H9 (cell line): ENCODE results near the gene MMD. TPM values are rescaled to one million over a fixed set of nuclear protein-coding genes. Genes with fewer than 3 reads are reported as not detected.

Source experiments
- DNase-seq: peaks from one replicate; pipeline ENCODE4 v3.0.0-alpha.2; 2017
- H2AFZ ChIP-seq: one replicate; pipeline ENCODE4 v1.6.1; 2013; ENCODE audit warnings: mild to moderate bottlenecking, low read length, control low read depth, moderate library complexity
- H2AK5ac ChIP-seq: 2 replicates; pipeline ENCODE4 v1.6.1; 2013; ENCODE audit warnings: low read length, control low read depth, mixed read lengths; ENCODE audit not compliant: insufficient read length
- H2BK120ac ChIP-seq: one replicate; pipeline ENCODE4 v1.6.1; 2013; ENCODE audit warnings: low read depth, mild to moderate bottlenecking, low read length, control low read depth, inconsistent platforms; ENCODE audit not compliant: poor library complexity, severe bottlenecking
- H2BK12ac ChIP-seq: 2 replicates; pipeline ENCODE4 v1.6.1; 2013; ENCODE audit warnings: low read length, control low read depth, mixed read lengths, low read depth; ENCODE audit not compliant: insufficient read length
- H2BK15ac ChIP-seq: 2 replicates; pipeline ENCODE4 v1.6.1; 2013; ENCODE audit warnings: low read depth, low read length, control low read depth
- H2BK20ac ChIP-seq: one replicate; pipeline ENCODE4 v1.6.1; 2013; ENCODE audit warnings: low read depth, mild to moderate bottlenecking, low read length, control low read depth, inconsistent platforms; ENCODE audit not compliant: poor library complexity, severe bottlenecking
- H2BK5ac ChIP-seq: 2 replicates; pipeline ENCODE4 v1.6.1; 2013; ENCODE audit warnings: low read length, control low read depth, mixed read lengths; ENCODE audit not compliant: insufficient read length
- H3K14ac ChIP-seq: 2 replicates; pipeline ENCODE4 v1.6.1; 2013; ENCODE audit warnings: low read length, control low read depth; ENCODE audit not compliant: insufficient read depth
- H3K18ac ChIP-seq: 2 replicates; pipeline ENCODE4 v1.6.1; 2013; ENCODE audit warnings: low read depth, mild to moderate bottlenecking, mixed read lengths, low read length, control low read depth; ENCODE audit not compliant: insufficient read length
- H3K23ac ChIP-seq: 2 replicates; pipeline ENCODE4 v1.6.1; 2013; ENCODE audit warnings: low read length, control low read depth, mixed read lengths, low read depth; ENCODE audit not compliant: insufficient read length
- H3K23me2 ChIP-seq: 2 replicates; pipeline ENCODE4 v1.6.1; 2013; ENCODE audit warnings: low read depth, mild to moderate bottlenecking, mixed read lengths, low read length, control low read depth; ENCODE audit not compliant: insufficient read length, poor library complexity, severe bottlenecking
- H3K27ac ChIP-seq: 2 replicates; pipeline ENCODE4 v1.5.1; 2013; ENCODE audit warnings: low read length, control low read depth, mixed read lengths, low read depth; ENCODE audit not compliant: insufficient read length
- H3K27me3 ChIP-seq: 2 replicates; pipeline ENCODE4 v1.6.1; 2013; ENCODE audit warnings: low read length, control low read depth, inconsistent platforms; ENCODE audit not compliant: insufficient read depth
- H3K4ac ChIP-seq: 2 replicates; pipeline ENCODE4 v1.6.1; 2013; ENCODE audit warnings: low read depth, mild to moderate bottlenecking, control low read depth, inconsistent platforms, low read length, moderate library complexity
- H3K4me1 ChIP-seq: 2 replicates; pipeline ENCODE4 v1.6.1; 2013; ENCODE audit warnings: low read length, control low read depth, inconsistent platforms; ENCODE audit not compliant: insufficient read depth
- H3K4me2 ChIP-seq: 2 replicates; pipeline ENCODE4 v1.6.1; 2013; ENCODE audit warnings: low read length, control low read depth, mixed read lengths; ENCODE audit not compliant: insufficient read length, insufficient read depth
- H3K56ac ChIP-seq: 2 replicates; pipeline ENCODE4 v1.6.1; 2013; ENCODE audit warnings: low read depth, mild to moderate bottlenecking, mixed read lengths, low read length, control low read depth; ENCODE audit not compliant: insufficient read length
- H3K79me1 ChIP-seq: 2 replicates; pipeline ENCODE4 v1.6.1; 2013; ENCODE audit warnings: low read depth, mild to moderate bottlenecking, moderate library complexity, low read length, control low read depth, inconsistent platforms; ENCODE audit not compliant: insufficient read depth, poor library complexity, severe bottlenecking
- H3K79me2 ChIP-seq: 2 replicates; pipeline ENCODE4 v1.6.1; 2013; ENCODE audit warnings: low read length, control low read depth, inconsistent platforms; ENCODE audit not compliant: insufficient read depth
- H3K9ac ChIP-seq: 2 replicates; pipeline ENCODE4 v1.6.1; 2013; ENCODE audit warnings: low read length, control low read depth, mixed read lengths; ENCODE audit not compliant: insufficient read length; ENCODE audit errors: extremely low read depth
- H3K9me3 ChIP-seq: one replicate; pipeline ENCODE4 v1.6.1; 2013; ENCODE audit warnings: low read depth, low read length, inconsistent platforms; ENCODE audit not compliant: control insufficient read depth
- H3T11ph ChIP-seq: one replicate; pipeline ENCODE4 v1.6.1; 2013; ENCODE audit warnings: mild to moderate bottlenecking, low read length, control low read depth, inconsistent platforms
- H4K20me1 ChIP-seq: one replicate; pipeline ENCODE4 v1.6.1; 2013; ENCODE audit not compliant: control insufficient read depth, insufficient read length, insufficient read depth
- H4K5ac ChIP-seq: 2 replicates; pipeline ENCODE4 v1.6.1; 2013; ENCODE audit warnings: low read depth, mild to moderate bottlenecking, mixed read lengths, low read length, control low read depth; ENCODE audit not compliant: insufficient read length
- H4K8ac ChIP-seq: replicated peaks from 2 replicates; pipeline ENCODE4 v1.6.1; 2013; ENCODE audit warnings: low read length, control low read depth, mixed read lengths, low read depth; ENCODE audit not compliant: insufficient read length
- H4K91ac ChIP-seq: 2 replicates; pipeline ENCODE4 v1.6.1; 2013; ENCODE audit warnings: low read depth, mild to moderate bottlenecking, moderate library complexity, mixed read lengths, low read length, control low read depth; ENCODE audit not compliant: insufficient read length
- H3K27ac Mint-ChIP-seq, 3 experiments: 2 replicates in 2 of 3; 3 replicates in 1 of 3; pipeline ENCODE4 v1.8.0; 2020 to 2021; ENCODE audit warnings: mixed read lengths in 3 of 3, mild to moderate bottlenecking in 1 of 3, moderate library complexity in 1 of 3
- H3K27me3 Mint-ChIP-seq: 2 replicates; pipeline ENCODE4 v1.8.0; 2021; ENCODE audit warnings: low read depth, mild to moderate bottlenecking, moderate library complexity, mixed read lengths
- H3K36me3 Mint-ChIP-seq, 3 experiments: 2 replicates in 2 of 3; 3 replicates in 1 of 3; pipeline ENCODE4 v1.8.0; 2020 to 2021; ENCODE audit warnings: low read depth in 3 of 3, mixed read lengths in 3 of 3; ENCODE audit not compliant: insufficient read depth in 1 of 3
- H3K4me1 Mint-ChIP-seq, 2 experiments: 2 replicates each; pipeline ENCODE4 v1.8.0; 2020; ENCODE audit warnings: mixed read lengths in 2 of 2
- H3K4me3 Mint-ChIP-seq, 2 experiments: 2 replicates in 1 of 2; 3 replicates in 1 of 2; pipeline ENCODE4 v1.8.0; 2020 to 2021; ENCODE audit warnings: mild to moderate bottlenecking in 2 of 2, mixed read lengths in 2 of 2, moderate library complexity in 1 of 2
- H3K9me3 Mint-ChIP-seq, 2 experiments: 2 replicates in 1 of 2; 3 replicates in 1 of 2; pipeline ENCODE4 v1.8.0; 2020; ENCODE audit warnings: mild to moderate bottlenecking in 2 of 2, mixed read lengths in 2 of 2, moderate library complexity in 1 of 2
- CTCF ChIP-seq: fragments of 200-600 bp; sonication (generic); conservative IDR thresholded peaks from 3 replicates; pipeline ENCODE4 v1.8.0; 2021; ENCODE audit warnings: antibody characterized with exemption, mild to moderate bottlenecking
- total RNA-seq: library from RNA; stranded (reverse); gene quantifications from 2 replicates; pipeline ENCODE4 v1.2.1, GENCODE V29; 2021

Gene MMD
- total RNA-seq, 1 experiment from 2014 or later = 24.0 TPM

DNA sequence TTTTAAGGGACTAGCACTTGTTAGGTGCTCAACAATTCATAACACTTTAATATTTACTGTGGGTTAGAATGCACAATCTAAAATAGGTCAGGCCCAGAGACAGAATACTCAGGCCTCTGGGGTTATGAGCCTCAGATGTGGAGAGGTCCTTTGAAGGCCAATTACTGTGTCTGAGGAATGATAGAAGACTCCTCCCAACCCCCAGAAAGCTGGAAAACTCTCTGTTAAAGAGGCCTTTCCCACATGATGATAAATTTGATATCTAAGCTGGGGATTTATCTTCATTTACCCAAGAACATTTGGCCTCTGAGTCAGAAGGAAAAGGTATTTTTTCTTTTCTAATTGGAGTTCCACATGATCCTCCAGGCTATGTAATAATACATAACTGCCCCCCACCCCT is 41.1 kb upstream of the MMD start:
- Histone ChIP-seq H2AFZ (no peak overlapping the region), H3K4ac (no peak overlapping the region), H3K27ac (no peak overlapping the region), H4K20me1 (no peaks in the 10 kb centered on the region), H2AK5ac (no peak overlapping the region), H3K18ac (no peak overlapping the region), H3K56ac (no peak overlapping the region), H3K9me3 (no peaks in the 10 kb centered on the region), H3K79me1 (no peaks in the 10 kb centered on the region), H2BK12ac (no peak overlapping the region), H3K4me1 (peaks cover 9% of the 10 kb centered on the region), H3K9ac (no peak overlapping the region), H3K27me3 (no peaks in the 10 kb centered on the region), H4K8ac (no peak overlapping the region), H3K79me2 (no peaks in the 10 kb centered on the region), H3K23me2 (no peaks in the 10 kb centered on the region), H2BK5ac (no peak overlapping the region), H2BK15ac (no peak overlapping the region), H3T11ph (no peak overlapping the region), H4K91ac (no peak overlapping the region), H3K23ac (no peak overlapping the region), H2BK120ac (no peak overlapping the region), H3K4me2 (no peak overlapping the region), H4K5ac (no peak overlapping the region), H2BK20ac (no peak overlapping the region), H3K14ac (no peak overlapping the region)
- peaks cover 2% of the 10 kb centered on the region in 2 experiments for H3K9me3 Mint-ChIP-seq
- peaks cover 20 to 27% of the 10 kb centered on the region in 2 experiments for H3K4me1 Mint-ChIP-seq
- H3K27me3 Mint-ChIP-seq = no peaks in the 10 kb centered on the region
- no peak overlapping the region for H3K27ac Mint-ChIP-seq
- DNase-seq = no peak
- TF ChIP-seq CTCF = no peak
- H3K36me3 Mint-ChIP-seq = peaks cover 2% of the 10 kb centered on the region in 3 experiments
- H3K4me3 Mint-ChIP-seq = no peak overlapping the region
